B cell (primary cell): ENCODE measurements around the gene CALML5. TPM values are rescaled to one million over a fixed set of nuclear protein-coding genes. Genes with fewer than 3 reads are reported as not detected.

Source experiments
- ATAC-seq: fragments of 200-7000 bp; cut with Tn5 transposase; one replicate; pipeline ENCODE4 v1.10.0; 2021; ENCODE audit warnings: low read depth, mild to moderate bottlenecking, moderate number of reproducible peaks, moderate library complexity
- CTCF ChIA-PET: fragments of 350-600 bp; sonication (Branson Sonifier 250); formaldehyde crosslinking; loops from one replicate; lab custom pipeline; 2021; ENCODE audit warnings: antibody characterized with exemption, inconsistent platforms; lab: Charles Lee
- POLR2A ChIA-PET: fragments of 350-600 bp; sonication (Branson Sonifier 250); formaldehyde crosslinking; loops from one replicate; lab custom pipeline; 2021; ENCODE audit warnings: antibody characterized with exemption; lab: Charles Lee
- DNase-seq: peaks from one replicate; pipeline ENCODE4 v3.0.0; 2013
- H2AFZ ChIP-seq: 2 replicates; pipeline ENCODE4 v1.6.1; 2012; ENCODE audit warnings: mild to moderate bottlenecking, low read depth, low read length; ENCODE audit not compliant: insufficient read depth, poor library complexity, severe bottlenecking
- H3K27ac ChIP-seq, 2 donors: 1 replicate in 1 of 2; 2 replicates in 1 of 2; pipeline ENCODE4 v1.5.1; 2012 to 2013; ENCODE audit warnings: low read length in 2 of 2, mild to moderate bottlenecking in 2 of 2, moderate library complexity in 1 of 2
- H3K27me3 ChIP-seq, 4 experiments: fragments of 200-600 bp in 1 of 4; sonication (generic) in 1 of 4; replicated peaks in 1 of 4; 1 replicate in 2 of 4; 2 replicates in 2 of 4; pipeline versions ENCODE4 v1.6.1 to v1.7.0; 2013 to 2016; ENCODE audit warnings: low read length in 3 of 4, mild to moderate bottlenecking in 2 of 4, mixed read lengths in 1 of 4, moderate library complexity in 1 of 4; ENCODE audit not compliant: insufficient read depth in 4 of 4, control insufficient read depth in 3 of 4; ENCODE audit errors: control extremely low read depth in 1 of 4
- H3K36me3 ChIP-seq, 2 experiments: replicated peaks in 1 of 2; 1 replicate in 1 of 2; 2 replicates in 1 of 2; pipeline versions ENCODE4 v1.6.1 to v1.7.1; 2013; ENCODE audit warnings: low read length in 1 of 2; ENCODE audit not compliant: insufficient read depth in 2 of 2, control insufficient read depth in 1 of 2; ENCODE audit errors: control extremely low read depth in 1 of 2, extremely low read depth in 1 of 2
- H3K4me1 ChIP-seq, 2 donors: fragments of 200-600 bp in 1 of 2; sonication (generic) in 1 of 2; 1 replicate in 1 of 2; 2 replicates in 1 of 2; pipeline versions ENCODE4 v1.5.1 to v1.6.1; 2013 to 2017; ENCODE audit warnings: low read length in 2 of 2; ENCODE audit not compliant: control insufficient read depth in 2 of 2, insufficient read depth in 2 of 2
- H3K4me2 ChIP-seq: replicated peaks from 2 replicates; pipeline ENCODE3; 2012; ENCODE audit warnings: mild to moderate bottlenecking, low read depth, low read length; ENCODE audit not compliant: poor library complexity, severe bottlenecking
- H3K4me3 ChIP-seq, 5 experiments: fragments of 200-600 bp in 1 of 5; sonication (generic) in 1 of 5; 1 replicate in 3 of 5; 2 replicates in 2 of 5; pipeline versions ENCODE4 v1.5.1 to v1.7.0; 2011 to 2016; ENCODE audit warnings: low read length in 4 of 5, mild to moderate bottlenecking in 4 of 5, low read depth in 2 of 5, control low read depth in 1 of 5, moderate library complexity in 1 of 5; ENCODE audit not compliant: insufficient read depth in 1 of 5; ENCODE audit errors: control extremely low read depth in 1 of 5, extremely low read depth in 1 of 5
- H3K79me2 ChIP-seq: fragments of 200-600 bp; sonication (generic); one replicate; pipeline ENCODE4 v1.6.0; 2016; ENCODE audit warnings: low read length; ENCODE audit not compliant: control insufficient read depth, insufficient read depth
- H3K9ac ChIP-seq: fragments of 200-600 bp; sonication (generic); 2 replicates; pipeline ENCODE4 v1.6.1; 2017; ENCODE audit warnings: mild to moderate bottlenecking, low read length, moderate library complexity
- H3K9me3 ChIP-seq, 3 donors: one replicate each; pipeline versions ENCODE4 v1.6.1 to v1.7.1; 2013; ENCODE audit warnings: low read length in 2 of 3; ENCODE audit not compliant: control insufficient read depth in 2 of 3, insufficient read depth in 1 of 3; ENCODE audit errors: control extremely low read depth in 1 of 3
- H4K20me1 ChIP-seq: 2 replicates; pipeline ENCODE4 v1.6.0; 2012; ENCODE audit warnings: mild to moderate bottlenecking, low read length; ENCODE audit not compliant: insufficient read depth, control insufficient read depth, poor library complexity, severe bottlenecking
- H3K27ac Mint-ChIP-seq: one replicate; pipeline ENCODE4 v1.8.0; 2021; ENCODE audit warnings: mixed read lengths
- H3K27me3 Mint-ChIP-seq: one replicate; pipeline ENCODE4 v1.8.0; 2021; ENCODE audit warnings: mixed read lengths
- H3K4me1 Mint-ChIP-seq: one replicate; pipeline ENCODE4 v1.8.0; 2021; ENCODE audit warnings: mixed read lengths
- H3K4me3 Mint-ChIP-seq: one replicate; pipeline ENCODE4 v1.8.0; 2021; ENCODE audit warnings: mixed read lengths
- H3K9me3 Mint-ChIP-seq: one replicate; pipeline ENCODE4 v1.8.0; 2022; ENCODE audit warnings: mixed read lengths; ENCODE audit not compliant: insufficient read depth
- CTCF ChIP-seq: fragments of 200-600 bp; IDR thresholded peaks from one replicate; pipeline ENCODE4 v1.8.0; 2022; ENCODE audit warnings: antibody characterized with exemption, mild to moderate bottlenecking
- EZH2 ChIP-seq: IDR thresholded peaks from 2 replicates; pipeline ENCODE4 v1.6.1; 2012; ENCODE audit warnings: borderline replicate concordance, low read depth, mild to moderate bottlenecking, moderate library complexity, low read length; ENCODE audit not compliant: insufficient read depth, poor library complexity, severe bottlenecking
- WGBS: methylation state at CpG from one replicate; pipeline ENCODE4 v1.1.5; 2013; ENCODE audit warnings: missing lambda C conversion rate; ENCODE audit not compliant: insufficient coverage; 5-methylcytosine and 5-hydroxymethylcytosine counted together
- intact Hi-C: fragments of 100-400 bp; cut with micrococcal nuclease; formaldehyde crosslinking; loops from one replicate; pipeline ENCODE4 v1.10.0; 2022
- polyA plus RNA-seq: library from polyadenylated mRNA; depleted of rRNA; stranded (reverse); fragments of >200 nt; gene quantifications from 2 replicates; pipeline ENCODE4 v1.2.3, GENCODE V29; 2012
- total RNA-seq, 2 donors: library from RNA; stranded (reverse); fragments of 120-200 nt in 1 of 2; gene quantifications; 1 replicate in 1 of 2; 2 replicates in 1 of 2; pipeline versions ENCODE4 v1.2.3 to v1.2.4, GENCODE V29; 2013 to 2022

CALML5 gene
- total and polyA plus RNA-seq, 2 donors (not counting 1 experiment from before 2014, with no cell fraction given): not detected

GRCh38 chr10:5529702-5530411 lies 30.5 kb upstream of the CALML5 start:
- POLR2A ChIA-PET: no interaction called here
- 100% methylated on average over 6 of the region's 7 CpGs for WGBS
- DNase-seq: no peak
- TF ChIP-seq EZH2 (no peak), CTCF (no peak)
- H3K9ac ChIP-seq: no peak overlapping the region
- no peaks in the 10 kb centered on the region for H3K36me3 ChIP-seq
- CTCF ChIA-PET: no interaction called here
- H3K9me3 ChIP-seq: peaks cover 0 to 3% (median 0%) of the 10 kb centered on the region in 3 donors
- H3K9me3 Mint-ChIP-seq: no peaks in the 10 kb centered on the region
- no peak overlapping the region for H3K4me2 ChIP-seq
- H3K79me2 ChIP-seq: no peaks in the 10 kb centered on the region
- H3K4me1 Mint-ChIP-seq: no peaks in the 10 kb centered on the region
- H3K4me3 Mint-ChIP-seq: no peak overlapping the region
- H3K27me3 Mint-ChIP-seq: no peaks in the 10 kb centered on the region
- no peak overlapping the region for H3K4me3 ChIP-seq
- intact Hi-C loops: no loop called here
- H4K20me1 ChIP-seq: no peaks in the 10 kb centered on the region
- no peak overlapping the region for H3K27ac Mint-ChIP-seq
- H2AFZ ChIP-seq: no peak overlapping the region
- H3K27ac ChIP-seq: no peak overlapping the region
- H3K4me1 ChIP-seq: no peaks in the 10 kb centered on the region
- no peaks in the 10 kb centered on the region for H3K27me3 ChIP-seq
- no peak for ATAC-seq

- WGBS: 92% methylated on average over 10 of the region's 11 CpGs
- no peak overlapping the region for H3K27ac Mint-ChIP-seq
- ATAC-seq (no peak), DNase-seq (no peak)
- no peaks in the 10 kb centered on the region for H4K20me1 ChIP-seq
- H3K27me3 Mint-ChIP-seq: peaks cover 4% of the 10 kb centered on the region
- H3K9me3 Mint-ChIP-seq: no peaks in the 10 kb centered on the region
- intact Hi-C loops: no loop called here
- H3K9me3 ChIP-seq: peaks cover 0 to 3% (median 0%) of the 10 kb centered on the region in 3 donors
- H3K36me3 ChIP-seq: no peaks in the 10 kb centered on the region
- TF ChIP-seq CTCF (no peak), EZH2 (no peak)
- H3K27ac ChIP-seq: no peak overlapping the region
- H3K79me2 ChIP-seq: no peaks in the 10 kb centered on the region
- no peak overlapping the region for H3K9ac ChIP-seq
- ChIA-PET POLR2A (no interaction called here), CTCF (no interaction called here)
- H3K4me3 Mint-ChIP-seq: no peak overlapping the region
- H3K4me3 ChIP-seq: no peak overlapping the region
- no peaks in the 10 kb centered on the region for H3K4me1 ChIP-seq
- H3K27me3 ChIP-seq: no peaks in the 10 kb centered on the region
- no peak overlapping the region for H3K4me2 ChIP-seq
- no peaks in the 10 kb centered on the region for H3K4me1 Mint-ChIP-seq
- H2AFZ ChIP-seq: no peak overlapping the region
Observed at GRCh38 chr10:5528989-5529701, 29.8 kb upstream of the CALML5 start.
